Neural crest cell (in vitro differentiated cells): ENCODE measurements around the gene SNX32. TPM values are rescaled to one million over a fixed set of nuclear protein-coding genes. Genes with fewer than 3 reads are reported as not detected.
A peak's percentile ranks its signal among the peaks of the same experiment; 100 is the strongest.

ENCODE experiments used
- DNase-seq: peaks from one replicate; pipeline ENCODE4 v3.0.0; 2021; ENCODE audit warnings: low read depth, mixed read lengths, low spot score
- H3K27ac Mint-ChIP-seq: one replicate; pipeline ENCODE4 v1.8.0; 2021; ENCODE audit warnings: mild to moderate bottlenecking, mixed read lengths; ENCODE audit not compliant: unreplicated experiment
- H3K27me3 Mint-ChIP-seq: 2 replicates; pipeline ENCODE4 v1.8.0; 2021; ENCODE audit warnings: low read depth, mild to moderate bottlenecking, mixed read lengths
- H3K36me3 Mint-ChIP-seq: 2 replicates; pipeline ENCODE4 v1.8.0; 2021; ENCODE audit warnings: low read depth, mild to moderate bottlenecking, mixed read lengths
- H3K4me1 Mint-ChIP-seq: 2 replicates; pipeline ENCODE4 v1.8.0; 2021; ENCODE audit warnings: mixed read lengths
- H3K4me3 Mint-ChIP-seq: one replicate; pipeline ENCODE4 v1.8.0; 2021; ENCODE audit warnings: mild to moderate bottlenecking, mixed read lengths
- H3K9me3 Mint-ChIP-seq: 2 replicates; pipeline ENCODE4 v1.8.0; 2021; ENCODE audit warnings: mixed read lengths
- CTCF ChIP-seq: fragments of 200-600 bp; sonication (generic); conservative IDR thresholded peaks from 2 replicates; pipeline ENCODE4 v1.5.0; 2021; ENCODE audit warnings: antibody characterized with exemption, mild to moderate bottlenecking
- total RNA-seq: library from RNA; stranded (reverse); gene quantifications from 2 replicates; pipeline ENCODE4 v1.2.1, GENCODE V29; 2021

SNX32 gene
- total RNA-seq, 1 donor from 2014 or later, result 1.9 TPM

- Mint-ChIP-seq H3K27me3 (peaks cover 4% of the 10 kb centered on the region), H3K9me3 (no peaks in the 10 kb centered on the region), H3K27ac (no peak overlapping the region), H3K4me3 (peak overlapping the region; percentile 83), H3K36me3 (peaks cover 8% of the 10 kb centered on the region), H3K4me1 (peaks cover 38% of the 10 kb centered on the region)
- no peak for DNase-seq
- TF ChIP-seq CTCF, result no peak
Observed at GRCh38 chr11:65868907-65869306, 35.1 kb downstream of the SNX32 start.

GRCh38 chr11:65869643-65870306 lies 36.0 kb downstream of the SNX32 start:
- H3K27me3 Mint-ChIP-seq, result peaks cover 4% of the 10 kb centered on the region
- peaks cover 8% of the 10 kb centered on the region for H3K36me3 Mint-ChIP-seq
- no peak for DNase-seq
- peak overlapping the region; percentile 63 for H3K27ac Mint-ChIP-seq
- no peaks in the 10 kb centered on the region for H3K9me3 Mint-ChIP-seq
- H3K4me3 Mint-ChIP-seq, result peak overlapping the region; percentile 83
- peaks cover 38% of the 10 kb centered on the region for H3K4me1 Mint-ChIP-seq
- TF ChIP-seq CTCF, result no peak

- Mint-ChIP-seq H3K9me3 (no peaks in the 10 kb centered on the region), H3K4me1 (peaks cover 38% of the 10 kb centered on the region), H3K36me3 (peaks cover 5% of the 10 kb centered on the region), H3K4me3 (peak overlapping the region; percentile 83), H3K27ac (peak overlapping the region; percentile 63), H3K27me3 (peaks cover 4% of the 10 kb centered on the region)
- no peak for TF ChIP-seq CTCF
- DNase-seq, result no peak
Observed at GRCh38 chr11:65870307-65870658, 36.5 kb downstream of the SNX32 start.

GRCh38 chr11:65870706-65871681 lies 37.2 kb downstream of the SNX32 start:
- Mint-ChIP-seq H3K27me3 (peaks cover 4% of the 10 kb centered on the region), H3K9me3 (no peaks in the 10 kb centered on the region), H3K36me3 (peaks cover 3% of the 10 kb centered on the region), H3K27ac (peak overlapping the region; percentile 19), H3K4me1 (peaks cover 38% of the 10 kb centered on the region), H3K4me3 (peak overlapping the region; percentile 85)
- DNase-seq, result no peak
- no peak for TF ChIP-seq CTCF

GRCh38 chr11:65871811-65872548 lies 38.2 kb downstream of the SNX32 start:
- Mint-ChIP-seq H3K36me3 (peaks cover 3% of the 10 kb centered on the region), H3K27me3 (peaks cover 4% of the 10 kb centered on the region), H3K9me3 (no peaks in the 10 kb centered on the region), H3K4me3 (peak overlapping the region; percentile 85), H3K4me1 (peaks cover 38% of the 10 kb centered on the region), H3K27ac (peak overlapping the region; percentile 6)
- no peak for TF ChIP-seq CTCF
- DNase-seq, result no peak
